ENCODE data around the gene PPP2R2B. TPM values are rescaled to one million over a fixed set of nuclear protein-coding genes. Genes with fewer than 3 reads are reported as not detected.

Gene PPP2R2B
- total RNA-seq, 1 experiment from 2014 or later: not detected

DNA sequence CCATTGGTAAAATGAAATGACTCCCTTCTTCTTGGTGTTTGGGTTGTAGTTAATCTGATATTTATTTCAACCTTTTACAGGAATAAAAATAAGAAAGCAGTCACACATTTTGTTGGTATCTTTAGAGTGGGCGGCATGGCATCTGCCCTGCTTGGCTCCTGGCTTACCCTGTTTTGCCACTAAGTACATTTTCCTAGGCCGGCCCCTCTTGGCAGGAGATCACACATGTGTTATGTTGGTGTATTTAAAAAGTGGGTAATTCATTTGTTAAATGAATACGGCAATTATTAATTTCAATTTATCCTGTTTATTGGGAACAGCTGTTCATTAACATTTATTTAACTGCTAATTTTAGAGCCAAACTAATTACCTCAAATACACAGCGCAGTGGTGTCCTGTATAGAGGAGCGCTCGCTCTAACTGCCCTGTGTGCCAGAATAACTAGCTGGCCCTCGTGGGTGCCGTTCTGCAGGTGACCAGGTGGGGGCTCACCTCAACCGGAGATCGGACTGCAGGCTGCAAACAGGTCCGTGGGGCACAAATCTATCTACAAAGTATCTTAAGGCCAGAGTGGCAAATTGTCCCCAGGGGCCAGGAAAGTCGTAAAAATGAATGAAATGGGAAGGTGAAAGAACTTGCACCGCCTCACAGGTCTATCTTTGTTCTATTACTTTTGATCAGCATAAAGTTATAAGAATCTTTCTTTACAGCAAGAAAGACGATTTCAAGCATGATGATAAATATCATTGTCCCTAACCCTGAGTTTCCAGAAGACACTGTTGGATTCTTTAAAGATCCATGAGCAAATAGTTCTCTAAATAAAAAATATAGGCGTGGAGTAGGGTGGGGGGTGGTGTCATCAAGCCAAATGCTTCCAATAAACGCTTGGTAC lies 336.4 kb downstream of the PPP2R2B start (continued):
- TF ChIP-seq, protein P1, sequence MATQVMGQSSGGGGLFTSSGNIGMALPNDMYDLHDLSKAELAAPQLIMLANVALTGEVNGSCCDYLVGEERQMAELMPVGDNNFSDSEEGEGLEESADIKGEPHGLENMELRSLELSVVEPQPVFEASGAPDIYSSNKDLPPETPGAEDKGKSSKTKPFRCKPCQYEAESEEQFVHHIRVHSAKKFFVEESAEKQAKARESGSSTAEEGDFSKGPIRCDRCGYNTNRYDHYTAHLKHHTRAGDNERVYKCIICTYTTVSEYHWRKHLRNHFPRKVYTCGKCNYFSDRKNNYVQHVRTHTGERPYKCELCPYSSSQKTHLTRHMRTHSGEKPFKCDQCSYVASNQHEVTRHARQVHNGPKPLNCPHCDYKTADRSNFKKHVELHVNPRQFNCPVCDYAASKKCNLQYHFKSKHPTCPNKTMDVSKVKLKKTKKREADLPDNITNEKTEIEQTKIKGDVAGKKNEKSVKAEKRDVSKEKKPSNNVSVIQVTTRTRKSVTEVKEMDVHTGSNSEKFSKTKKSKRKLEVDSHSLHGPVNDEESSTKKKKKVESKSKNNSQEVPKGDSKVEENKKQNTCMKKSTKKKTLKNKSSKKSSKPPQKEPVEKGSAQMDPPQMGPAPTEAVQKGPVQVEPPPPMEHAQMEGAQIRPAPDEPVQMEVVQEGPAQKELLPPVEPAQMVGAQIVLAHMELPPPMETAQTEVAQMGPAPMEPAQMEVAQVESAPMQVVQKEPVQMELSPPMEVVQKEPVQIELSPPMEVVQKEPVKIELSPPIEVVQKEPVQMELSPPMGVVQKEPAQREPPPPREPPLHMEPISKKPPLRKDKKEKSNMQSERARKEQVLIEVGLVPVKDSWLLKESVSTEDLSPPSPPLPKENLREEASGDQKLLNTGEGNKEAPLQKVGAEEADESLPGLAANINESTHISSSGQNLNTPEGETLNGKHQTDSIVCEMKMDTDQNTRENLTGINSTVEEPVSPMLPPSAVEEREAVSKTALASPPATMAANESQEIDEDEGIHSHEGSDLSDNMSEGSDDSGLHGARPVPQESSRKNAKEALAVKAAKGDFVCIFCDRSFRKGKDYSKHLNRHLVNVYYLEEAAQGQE (IDR thresholded peaks at IDR 0.05; ENCODE audit: low read depth): no peak

DNA sequence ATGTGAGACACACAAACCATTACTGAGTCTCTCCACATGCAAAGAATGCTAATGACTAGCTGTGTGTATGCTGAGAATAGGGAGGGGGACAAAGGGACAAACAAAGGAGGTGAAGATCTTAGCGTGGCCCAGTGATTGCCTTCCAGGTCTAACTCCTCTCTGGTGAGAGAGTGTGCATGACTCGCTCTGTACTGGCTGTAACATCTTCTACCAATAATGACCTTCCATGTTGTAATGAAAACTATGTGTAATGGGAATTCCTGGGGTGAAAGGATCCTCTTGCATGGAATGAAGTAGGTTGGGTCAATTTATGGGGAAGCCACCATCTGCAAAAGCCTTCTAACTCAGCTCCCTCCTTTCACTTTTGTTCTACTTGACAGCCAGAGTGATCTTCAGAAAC lies 338.1 kb downstream of the PPP2R2B start:
- ChIA-PET POLR2A (no interaction called here), RAD21 (ENCODE audit: low non-redundant PET in 1 of 2, low total read pairs in 2 of 2, uncharacterized antibody in 2 of 2, unreplicated experiment in 2 of 2) (no interaction called here), CTCF (interaction anchor here (1.5 to 4.0 kb wide), 2 partner anchors 425 to 648 kb away, joined by 6 to 81 read pairs; no protein-coding TSS in a partner anchor)
- H3K79me2 ChIP-seq (ENCODE audit: insufficient read depth, low read length): no peaks in the 10 kb centered on the region
- ATAC-seq (no peak), DNase-seq (ENCODE audit: low read depth, low spot score) (no peak)
- no peak overlapping the region for H2AFZ ChIP-seq (ENCODE audit: low read depth, low read length, poor library complexity, severe bottlenecking)
- H3K36me3 ChIP-seq (ENCODE audit: control insufficient read depth in 1 of 2, insufficient read depth in 2 of 2, low read length in 2 of 2): no peaks in the 10 kb centered on the region
- no peak overlapping the region for H3K4me2 ChIP-seq (ENCODE audit: low read length)
- no peaks in the 10 kb centered on the region for H3K9me3 ChIP-seq (ENCODE audit: control insufficient read depth in 1 of 2, insufficient read depth in 1 of 2, low read depth in 1 of 2, low read length in 2 of 2)
- TF ChIP-seq SP1 (IDR thresholded peaks at IDR 0.05; ENCODE audit: low read depth) (no peak), ZFX (IDR thresholded peaks at IDR 0.05) (no peak), RAD21 (IDR thresholded peaks at IDR 0.05; ENCODE audit: low read depth) (no peak), POLR2A (IDR thresholded peaks at IDR 0.05; ENCODE audit: borderline replicate concordance, extremely low read depth, insufficient read depth, insufficient read length) (no peak), JUND (IDR thresholded peaks at IDR 0.05) (no peak), YY1 (IDR thresholded peaks at IDR 0.05; ENCODE audit: extremely low read depth, insufficient replicate concordance, low read depth, low read length) (no peak), EGR1 (IDR thresholded peaks at IDR 0.05; ENCODE audit: low read depth) (no peak)
- TF ChIP-seq, protein P2, sequence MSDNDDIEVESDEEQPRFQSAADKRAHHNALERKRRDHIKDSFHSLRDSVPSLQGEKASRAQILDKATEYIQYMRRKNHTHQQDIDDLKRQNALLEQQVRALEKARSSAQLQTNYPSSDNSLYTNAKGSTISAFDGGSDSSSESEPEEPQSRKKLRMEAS (IDR thresholded peaks at IDR 0.05): no peak
- no peaks in the 10 kb centered on the region for H4K20me1 ChIP-seq (ENCODE audit: insufficient read depth)
- H3K9me2 ChIP-seq (ENCODE audit: insufficient read depth): no peaks in the 10 kb centered on the region
- no TSS peak for BruUV-seq (replicated peaks)
- no peaks in the 10 kb centered on the region for H3K4me1 ChIP-seq (ENCODE audit: control insufficient read depth in 1 of 2, insufficient read depth in 2 of 2, low read length in 2 of 2)
- no peaks in the 10 kb centered on the region for H3K27me3 ChIP-seq (ENCODE audit: insufficient read depth, low read length)
- H3K9ac ChIP-seq (ENCODE audit: low read length): no peak overlapping the region
- H3K27ac ChIP-seq (ENCODE audit: low read depth, low read length): no peak overlapping the region
- intact Hi-C loops (cut with micrococcal nuclease): loop anchor here (5.0 kb wide), 2 partner anchors 407 to 827 kb away; no protein-coding TSS in a partner anchor
- no peak overlapping the region for H3K4me3 ChIP-seq (replicated peaks in 1 of 2; ENCODE audit: low read depth in 1 of 2, low read length in 2 of 2)
